SK-N-SH (cell line): Measurements from ENCODE around the gene MXD3. TPM values are rescaled to one million over a fixed set of nuclear protein-coding genes. Genes with fewer than 3 reads are reported as not detected.

Source experiments
- CTCF ChIA-PET: fragments of 300-600, 350-600 bp; formaldehyde crosslinking; extraction: SDS; loops from one replicate; lab custom pipeline; 2021; lab: Yijun Ruan, JAX
- POLR2A ChIA-PET: fragments of 350-600 bp; sonication (Branson Sonifier 250); formaldehyde crosslinking; extraction: SDS; loops from one replicate; lab custom pipeline; 2020; ENCODE audit warnings: antibody characterized with exemption, inconsistent platforms; lab: Yijun Ruan, JAX
- DNase-seq: peaks from one replicate; pipeline ENCODE4 v3.0.0; 2012
- H2AFZ ChIP-seq: fragments of 200-600 bp; sonication (generic); 2 replicates; pipeline ENCODE4 v1.8.1; 2016; ENCODE audit warnings: antibody characterized with exemption, mild to moderate bottlenecking, low read depth
- H3F3A ChIP-seq: fragments of 200-600 bp; sonication (generic); replicated peaks from 2 replicates; pipeline ENCODE3; 2016; ENCODE audit warnings: antibody characterized with exemption, mild to moderate bottlenecking; ENCODE audit not compliant: insufficient read depth
- H3K27ac ChIP-seq, 2 experiments: fragments of 200-500 bp in 1 of 2; fragments of 200-600 bp in 1 of 2; sonication (Bioruptor generic) in 1 of 2; sonication (generic), shearing (Covaris generic) in 1 of 2; 2 replicates each; pipeline versions ENCODE4 v1.5.1 to v1.6.1; 2014 to 2016; ENCODE audit warnings: low read depth in 2 of 2, inconsistent platforms in 1 of 2, low read length in 1 of 2, mild to moderate bottlenecking in 1 of 2, mixed read lengths in 1 of 2
- H3K27me3 ChIP-seq: fragments of 200-600 bp; sonication (generic), shearing (Covaris generic); 2 replicates; pipeline ENCODE4 v1.6.1; 2016; ENCODE audit warnings: mixed run types; ENCODE audit not compliant: insufficient read depth
- H3K36me3 ChIP-seq, 2 experiments: fragments of 200-500 bp in 1 of 2; fragments of 200-600 bp in 1 of 2; sonication (Bioruptor generic) in 1 of 2; sonication (generic) in 1 of 2; replicated peaks in 1 of 2; 2 replicates each; pipeline versions ENCODE3 to v1.5.1; 2014 to 2016; ENCODE audit warnings: low read length in 1 of 2, mild to moderate bottlenecking in 1 of 2; ENCODE audit not compliant: insufficient read depth in 2 of 2, control insufficient read depth in 1 of 2
- H3K4me1 ChIP-seq, 2 experiments: fragments of 200-500 bp in 1 of 2; fragments of 200-600 bp in 1 of 2; sonication (Bioruptor generic) in 1 of 2; sonication (generic), shearing (Covaris generic) in 1 of 2; 2 replicates each; pipeline versions ENCODE4 v1.5.1 to v1.6.1; 2014 to 2016; ENCODE audit warnings: low read depth in 1 of 2, low read length in 1 of 2, mixed run types in 1 of 2; ENCODE audit not compliant: insufficient read depth in 2 of 2, control insufficient read depth in 1 of 2
- H3K4me2 ChIP-seq: fragments of 200-600 bp; sonication (generic), shearing (Covaris generic); 2 replicates; pipeline ENCODE4 v1.6.1; 2017; ENCODE audit warnings: mixed run types
- H3K4me3 ChIP-seq, 2 experiments: fragments of 200-500 bp in 1 of 2; fragments of 200-600 bp in 1 of 2; sonication (Bioruptor generic) in 1 of 2; sonication (generic), shearing (Covaris generic) in 1 of 2; 2 replicates each; pipeline versions ENCODE4 v1.5.1 to v1.8.1; 2014 to 2016; ENCODE audit warnings: low read depth in 2 of 2, inconsistent platforms in 1 of 2, low read length in 1 of 2, mild to moderate bottlenecking in 1 of 2, mixed read lengths in 1 of 2, moderate library complexity in 1 of 2
- H3K79me2 ChIP-seq: fragments of 200-600 bp; sonication (generic); 2 replicates; pipeline ENCODE4 v1.8.1; 2017; ENCODE audit warnings: mild to moderate bottlenecking; ENCODE audit not compliant: insufficient read depth
- H3K9ac ChIP-seq: fragments of 200-600 bp; sonication (generic); 2 replicates; pipeline ENCODE4 v1.6.1; 2017; ENCODE audit warnings: mixed run types
- H3K9me2 ChIP-seq: fragments of 200-600 bp; sonication (generic); 2 replicates; pipeline ENCODE4 v1.6.1; 2017; ENCODE audit warnings: mixed run types
- H3K9me3 ChIP-seq: fragments of 200-600 bp; sonication (generic); 2 replicates; pipeline ENCODE4 v1.6.1; 2017; ENCODE audit warnings: mixed run types, mild to moderate bottlenecking, moderate library complexity
- H4K20me1 ChIP-seq: fragments of 200-600 bp; sonication (generic); 2 replicates; pipeline ENCODE4 v1.6.1; 2017; ENCODE audit warnings: mild to moderate bottlenecking, mixed run types; ENCODE audit not compliant: insufficient read depth
- ELF1 ChIP-seq: IDR thresholded peaks from 2 replicates; pipeline ENCODE4 v1.4.0; 2012
- EZH2phosphoT487 ChIP-seq: fragments of 200-600 bp; sonication (generic); IDR thresholded peaks from 2 replicates; pipeline ENCODE4 v1.6.1; 2017; ENCODE audit warnings: low read depth, mixed run types, mild to moderate bottlenecking, antibody characterized with exemption, moderate library complexity, borderline replicate concordance
- FOSL2 ChIP-seq: IDR thresholded peaks from 2 replicates; pipeline ENCODE4 v1.4.0; 2012; ENCODE audit warnings: low read depth, mild to moderate bottlenecking, moderate library complexity, borderline replicate concordance
- FOXJ3 ChIP-seq: sonication (generic); formaldehyde crosslinking; IDR thresholded peaks from 2 replicates; pipeline ENCODE4 v1.5.1; 2020; ENCODE audit warnings: mild to moderate bottlenecking, missing genetic modification reagents
- FOXM1 ChIP-seq: IDR thresholded peaks from 2 replicates; pipeline ENCODE4 v1.4.0; 2012; ENCODE audit warnings: low read depth, mild to moderate bottlenecking
- GABPA ChIP-seq: IDR thresholded peaks from 2 replicates; pipeline ENCODE4 v1.4.0; 2012; ENCODE audit warnings: low read depth, mild to moderate bottlenecking
- GATA2 ChIP-seq: sonication (generic); formaldehyde crosslinking; IDR thresholded peaks from 2 replicates; pipeline ENCODE4 v1.5.0; 2020; ENCODE audit warnings: mild to moderate bottlenecking, missing genetic modification reagents
- JUND ChIP-seq: IDR thresholded peaks from 2 replicates; pipeline ENCODE4 v1.4.0; 2012
- MEF2A ChIP-seq: IDR thresholded peaks from 2 replicates; pipeline ENCODE4 v1.4.0; 2012; ENCODE audit warnings: low read depth, borderline replicate concordance
- NFIC ChIP-seq: IDR thresholded peaks from 2 replicates; pipeline ENCODE4 v1.4.0; 2012; ENCODE audit warnings: borderline replicate concordance
- POLR2AphosphoS5 ChIP-seq: IDR thresholded peaks from 2 replicates; pipeline ENCODE4 v1.6.1; 2012; ENCODE audit warnings: low read depth, low read length
- RFX5 ChIP-seq: IDR thresholded peaks from 2 replicates; pipeline ENCODE4 v1.6.1; 2012; ENCODE audit warnings: mild to moderate bottlenecking, improper control_type of control experiment, low read length
- RXRA ChIP-seq: IDR thresholded peaks from 2 replicates; pipeline ENCODE4 v1.4.0; 2012; ENCODE audit warnings: low read depth, mild to moderate bottlenecking, borderline replicate concordance
- SIN3A ChIP-seq: IDR thresholded peaks from 2 replicates; pipeline ENCODE4 v1.6.1; 2012; ENCODE audit warnings: low read depth, mild to moderate bottlenecking, low read length, moderate library complexity, borderline replicate concordance
- TCF12 ChIP-seq: IDR thresholded peaks from 2 replicates; pipeline ENCODE4 v1.4.0; 2012
- TEAD4 ChIP-seq: IDR thresholded peaks from 2 replicates; pipeline ENCODE4 v1.4.0; 2012; ENCODE audit warnings: mild to moderate bottlenecking, borderline replicate concordance; ENCODE audit not compliant: insufficient read depth
- WGBS: methylation state at CpG from one replicate; pipeline ENCODE4 v1.1.6; 2017; ENCODE audit warnings: low lambda C conversion rate; 5-methylcytosine and 5-hydroxymethylcytosine counted together
- polyA plus RNA-seq, 3 experiments: library from polyadenylated mRNA; depleted of rRNA; stranded (reverse); fragments of >200 nt; gene quantifications; 2 replicates each; pipeline ENCODE4 v1.2.3, GENCODE V29; 2012
- TF ChIP-seq, protein P1 (sequence below): IDR thresholded peaks from 2 replicates; pipeline ENCODE4 v1.4.0; 2012; ENCODE audit warnings: low read depth
- TF ChIP-seq, protein P2 (sequence below): IDR thresholded peaks from 2 replicates; pipeline ENCODE4 v1.4.0; 2012; ENCODE audit warnings: low read depth, borderline replicate concordance
- TF ChIP-seq, protein P3 (sequence below): IDR thresholded peaks from 2 replicates; pipeline ENCODE4 v1.6.1; 2012; ENCODE audit warnings: mild to moderate bottlenecking, low read depth, low read length, moderate library complexity
- TF ChIP-seq, protein P4 (sequence below): fragments of 200-600 bp; sonication (generic); IDR thresholded peaks from 2 replicates; pipeline ENCODE4 v1.6.1; 2017; ENCODE audit warnings: antibody characterized with exemption, mild to moderate bottlenecking, moderate library complexity

The MXD3 gene
- polyA plus RNA-seq, 1 of the 3 experiments (the other 2 are of a cell fraction), result 22.6 TPM

DNA sequence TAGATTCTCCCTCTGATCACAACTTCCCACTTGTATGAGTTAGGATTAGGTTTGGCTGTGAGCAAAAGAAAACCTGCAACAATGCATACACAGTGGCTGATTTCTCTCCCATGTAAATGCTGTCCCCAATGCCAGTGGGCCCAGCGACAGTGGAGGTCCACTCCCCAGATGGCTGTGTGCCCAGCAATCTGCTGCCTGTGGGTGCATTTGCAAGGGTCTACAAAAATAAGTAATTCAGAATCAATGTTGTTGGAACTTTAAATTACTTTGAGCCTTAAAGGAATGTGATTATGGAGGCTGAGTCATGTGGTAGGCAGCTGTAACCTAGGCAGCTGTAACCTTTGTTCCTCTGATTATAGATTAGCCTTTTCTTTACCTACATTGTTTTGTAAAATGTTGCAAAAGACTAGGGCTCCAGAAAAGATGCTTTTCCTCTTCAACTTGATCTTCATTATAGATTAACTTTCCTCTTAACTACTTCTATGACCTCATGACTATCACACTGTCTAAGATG lies 14.2 kb upstream of the MXD3 start:
- TF ChIP-seq, protein P1, sequence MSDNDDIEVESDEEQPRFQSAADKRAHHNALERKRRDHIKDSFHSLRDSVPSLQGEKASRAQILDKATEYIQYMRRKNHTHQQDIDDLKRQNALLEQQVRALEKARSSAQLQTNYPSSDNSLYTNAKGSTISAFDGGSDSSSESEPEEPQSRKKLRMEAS, result no peak
- TF ChIP-seq TCF12 (no peak), JUND (peak; percentile 23; the same call in 1 of the 2 replicates), GABPA (no peak)
- TF ChIP-seq, protein P2, sequence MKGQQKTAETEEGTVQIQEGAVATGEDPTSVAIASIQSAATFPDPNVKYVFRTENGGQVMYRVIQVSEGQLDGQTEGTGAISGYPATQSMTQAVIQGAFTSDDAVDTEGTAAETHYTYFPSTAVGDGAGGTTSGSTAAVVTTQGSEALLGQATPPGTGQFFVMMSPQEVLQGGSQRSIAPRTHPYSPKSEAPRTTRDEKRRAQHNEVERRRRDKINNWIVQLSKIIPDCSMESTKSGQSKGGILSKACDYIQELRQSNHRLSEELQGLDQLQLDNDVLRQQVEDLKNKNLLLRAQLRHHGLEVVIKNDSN, result no peak
- H4K20me1 ChIP-seq, result 0 out of 2 replicates have a peak, but pooled peaks cover 8% of the 10 kb centered on the region
- H3K4me3 ChIP-seq, result no peak overlapping the region
- peak overlapping the region in 1 of 2 experiments; percentile 31; a peak in 2 of 4 replicates for H3K27ac ChIP-seq
- H3K9me3 ChIP-seq, result no peaks in the 10 kb centered on the region
- H3K4me1 ChIP-seq, result peaks cover 0 to 7% of the 10 kb centered on the region in 2 experiments; a peak in 1 of 4 replicates
- no peak overlapping the region for H3K4me2 ChIP-seq
- WGBS, result no CpG with 5 or more reads among the region's 1 CpG
- no peak overlapping the region for H2AFZ ChIP-seq
- no peaks in the 10 kb centered on the region for H3K9me2 ChIP-seq
- no peak for DNase-seq
- ChIA-PET CTCF (interaction anchor here (1.0 kb wide), 1 partner anchor 16 kb away, joined by 3 read pairs; no protein-coding TSS in a partner anchor), POLR2A (no interaction called here)
- no peaks in the 10 kb centered on the region for H3K27me3 ChIP-seq
- peaks cover 0 to 19% of the 10 kb centered on the region in 2 experiments for H3K36me3 ChIP-seq
- no peaks in the 10 kb centered on the region; the same call in 1 of the 2 replicates for H3K79me2 ChIP-seq
- no peaks in the 10 kb centered on the region for H3F3A ChIP-seq
- no peak overlapping the region for H3K9ac ChIP-seq

DNA sequence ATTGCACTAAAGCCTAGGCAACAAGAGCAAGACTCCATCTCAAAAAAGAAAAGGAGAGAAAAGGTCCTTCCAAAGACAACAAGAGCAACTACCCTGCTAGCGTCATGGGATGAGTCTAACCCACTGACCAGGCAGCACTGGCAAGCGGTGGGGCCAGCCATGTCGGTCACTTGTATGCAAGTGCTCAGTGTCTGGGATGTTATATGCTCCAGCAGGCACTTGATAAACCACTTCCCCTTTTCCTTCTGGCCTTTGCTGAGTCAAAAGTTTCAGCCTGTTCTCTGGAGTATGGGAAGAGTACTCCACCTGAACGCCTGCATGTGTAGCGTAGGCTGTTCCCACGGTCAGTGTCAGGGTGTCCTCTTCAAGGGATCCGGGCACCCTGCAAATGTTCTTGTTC lies 9.2 kb upstream of the MXD3 start:
- Histone ChIP-seq H3K27ac (no peak overlapping the region), H3K9ac (no peak overlapping the region), H3K4me2 (no peak overlapping the region), H3K4me1 (peaks cover 0 to 2% of the 10 kb centered on the region in 2 experiments; a peak in 1 of 4 replicates), H3K4me3 (no peak overlapping the region), H3K36me3 (peaks cover 0 to 8% of the 10 kb centered on the region in 2 experiments), H3K9me2 (no peaks in the 10 kb centered on the region), H3K9me3 (no peaks in the 10 kb centered on the region), H2AFZ (no peak overlapping the region), H3F3A (peaks cover 5% of the 10 kb centered on the region), H3K79me2 (no peaks in the 10 kb centered on the region), H3K27me3 (no peaks in the 10 kb centered on the region), H4K20me1 (0 out of 2 replicates have a peak, but pooled peaks cover 7% of the 10 kb centered on the region)
- WGBS, result 90% methylated on average over 7 of the region's 7 CpGs
- no peak for DNase-seq
- POLR2A ChIA-PET, result no interaction called here
- CTCF ChIA-PET, result interaction anchor here (1.0 kb wide), 2 partner anchors 12 to 133 kb away, joined by 4 read pairs; no protein-coding TSS in a partner anchor
- no peak for TF ChIP-seq RFX5
- no peak for TF ChIP-seq TCF12
- TF ChIP-seq, protein P1, result no peak
- TF ChIP-seq GATA2 (CRISPR knock-in tag), result no peak
- TF ChIP-seq, protein P3, sequence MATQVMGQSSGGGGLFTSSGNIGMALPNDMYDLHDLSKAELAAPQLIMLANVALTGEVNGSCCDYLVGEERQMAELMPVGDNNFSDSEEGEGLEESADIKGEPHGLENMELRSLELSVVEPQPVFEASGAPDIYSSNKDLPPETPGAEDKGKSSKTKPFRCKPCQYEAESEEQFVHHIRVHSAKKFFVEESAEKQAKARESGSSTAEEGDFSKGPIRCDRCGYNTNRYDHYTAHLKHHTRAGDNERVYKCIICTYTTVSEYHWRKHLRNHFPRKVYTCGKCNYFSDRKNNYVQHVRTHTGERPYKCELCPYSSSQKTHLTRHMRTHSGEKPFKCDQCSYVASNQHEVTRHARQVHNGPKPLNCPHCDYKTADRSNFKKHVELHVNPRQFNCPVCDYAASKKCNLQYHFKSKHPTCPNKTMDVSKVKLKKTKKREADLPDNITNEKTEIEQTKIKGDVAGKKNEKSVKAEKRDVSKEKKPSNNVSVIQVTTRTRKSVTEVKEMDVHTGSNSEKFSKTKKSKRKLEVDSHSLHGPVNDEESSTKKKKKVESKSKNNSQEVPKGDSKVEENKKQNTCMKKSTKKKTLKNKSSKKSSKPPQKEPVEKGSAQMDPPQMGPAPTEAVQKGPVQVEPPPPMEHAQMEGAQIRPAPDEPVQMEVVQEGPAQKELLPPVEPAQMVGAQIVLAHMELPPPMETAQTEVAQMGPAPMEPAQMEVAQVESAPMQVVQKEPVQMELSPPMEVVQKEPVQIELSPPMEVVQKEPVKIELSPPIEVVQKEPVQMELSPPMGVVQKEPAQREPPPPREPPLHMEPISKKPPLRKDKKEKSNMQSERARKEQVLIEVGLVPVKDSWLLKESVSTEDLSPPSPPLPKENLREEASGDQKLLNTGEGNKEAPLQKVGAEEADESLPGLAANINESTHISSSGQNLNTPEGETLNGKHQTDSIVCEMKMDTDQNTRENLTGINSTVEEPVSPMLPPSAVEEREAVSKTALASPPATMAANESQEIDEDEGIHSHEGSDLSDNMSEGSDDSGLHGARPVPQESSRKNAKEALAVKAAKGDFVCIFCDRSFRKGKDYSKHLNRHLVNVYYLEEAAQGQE, result no peak
- no peak for TF ChIP-seq TEAD4
- TF ChIP-seq POLR2AphosphoS5, result no peak
- TF ChIP-seq ELF1, result no peak
- TF ChIP-seq MEF2A, result no peak
- TF ChIP-seq FOSL2, result no peak
- no peak for TF ChIP-seq SIN3A
- TF ChIP-seq NFIC, result no peak
- no peak for TF ChIP-seq EZH2phosphoT487
- no peak for TF ChIP-seq FOXM1
- TF ChIP-seq FOXJ3 (CRISPR knock-in tag), result no peak
- TF ChIP-seq RXRA, result no peak
- TF ChIP-seq, protein P4, sequence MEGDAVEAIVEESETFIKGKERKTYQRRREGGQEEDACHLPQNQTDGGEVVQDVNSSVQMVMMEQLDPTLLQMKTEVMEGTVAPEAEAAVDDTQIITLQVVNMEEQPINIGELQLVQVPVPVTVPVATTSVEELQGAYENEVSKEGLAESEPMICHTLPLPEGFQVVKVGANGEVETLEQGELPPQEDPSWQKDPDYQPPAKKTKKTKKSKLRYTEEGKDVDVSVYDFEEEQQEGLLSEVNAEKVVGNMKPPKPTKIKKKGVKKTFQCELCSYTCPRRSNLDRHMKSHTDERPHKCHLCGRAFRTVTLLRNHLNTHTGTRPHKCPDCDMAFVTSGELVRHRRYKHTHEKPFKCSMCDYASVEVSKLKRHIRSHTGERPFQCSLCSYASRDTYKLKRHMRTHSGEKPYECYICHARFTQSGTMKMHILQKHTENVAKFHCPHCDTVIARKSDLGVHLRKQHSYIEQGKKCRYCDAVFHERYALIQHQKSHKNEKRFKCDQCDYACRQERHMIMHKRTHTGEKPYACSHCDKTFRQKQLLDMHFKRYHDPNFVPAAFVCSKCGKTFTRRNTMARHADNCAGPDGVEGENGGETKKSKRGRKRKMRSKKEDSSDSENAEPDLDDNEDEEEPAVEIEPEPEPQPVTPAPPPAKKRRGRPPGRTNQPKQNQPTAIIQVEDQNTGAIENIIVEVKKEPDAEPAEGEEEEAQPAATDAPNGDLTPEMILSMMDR, result no peak
